ENCODE data around the gene ARHGAP42. TPM values are rescaled to one million over a fixed set of nuclear protein-coding genes. Genes with fewer than 3 reads are reported as not detected.

Gene ARHGAP42
- total RNA-seq, 4 donors from 2014 or later, result 21.8 to 55.7 (median 35.9) TPM

DNA sequence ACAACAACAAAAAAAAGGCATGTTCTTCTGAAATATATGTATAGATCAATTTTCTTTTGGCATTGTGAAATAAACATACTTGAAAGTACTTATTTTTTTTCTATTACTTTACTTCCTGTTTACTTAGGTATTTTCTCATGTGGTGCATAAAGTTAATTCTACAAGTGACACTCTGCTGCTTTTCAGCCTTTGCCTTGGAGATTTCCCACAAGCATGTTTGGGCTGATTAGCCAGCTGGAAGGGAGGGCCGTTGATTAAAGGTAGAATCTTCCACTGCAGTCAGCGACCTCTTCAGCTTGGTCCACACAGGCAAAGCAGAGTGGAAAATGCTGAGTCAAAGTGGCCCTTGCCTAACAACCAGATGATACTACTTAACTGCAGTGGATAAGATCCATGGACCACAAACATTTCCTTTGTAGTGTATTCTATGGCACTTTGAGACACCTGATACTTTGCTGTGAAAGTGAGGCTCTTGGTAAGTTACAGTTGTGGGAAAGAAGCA lies 176.0 kb downstream of the ARHGAP42 start:
- intact Hi-C loops (cut with DNase I), result no loop called here
- TF ChIP-seq, protein P1, sequence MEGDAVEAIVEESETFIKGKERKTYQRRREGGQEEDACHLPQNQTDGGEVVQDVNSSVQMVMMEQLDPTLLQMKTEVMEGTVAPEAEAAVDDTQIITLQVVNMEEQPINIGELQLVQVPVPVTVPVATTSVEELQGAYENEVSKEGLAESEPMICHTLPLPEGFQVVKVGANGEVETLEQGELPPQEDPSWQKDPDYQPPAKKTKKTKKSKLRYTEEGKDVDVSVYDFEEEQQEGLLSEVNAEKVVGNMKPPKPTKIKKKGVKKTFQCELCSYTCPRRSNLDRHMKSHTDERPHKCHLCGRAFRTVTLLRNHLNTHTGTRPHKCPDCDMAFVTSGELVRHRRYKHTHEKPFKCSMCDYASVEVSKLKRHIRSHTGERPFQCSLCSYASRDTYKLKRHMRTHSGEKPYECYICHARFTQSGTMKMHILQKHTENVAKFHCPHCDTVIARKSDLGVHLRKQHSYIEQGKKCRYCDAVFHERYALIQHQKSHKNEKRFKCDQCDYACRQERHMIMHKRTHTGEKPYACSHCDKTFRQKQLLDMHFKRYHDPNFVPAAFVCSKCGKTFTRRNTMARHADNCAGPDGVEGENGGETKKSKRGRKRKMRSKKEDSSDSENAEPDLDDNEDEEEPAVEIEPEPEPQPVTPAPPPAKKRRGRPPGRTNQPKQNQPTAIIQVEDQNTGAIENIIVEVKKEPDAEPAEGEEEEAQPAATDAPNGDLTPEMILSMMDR (IDR thresholded peaks at IDR 0.05), result no peak
- no peak for TF ChIP-seq POLR2A (IDR thresholded peaks at IDR 0.05)
- WGBS, 2 donors, result 9 to 19% methylated on average over 2 of the region's 2 CpGs
- H3K27ac ChIP-seq, result peak overlapping the region in 2 of 3 donors; percentile 28 to 36
- H3K9me3 ChIP-seq, result no peaks in the 10 kb centered on the region
- peaks cover 12 to 16% of the 10 kb centered on the region in 2 donors for H3K4me1 ChIP-seq
- H3K27me3 ChIP-seq, result no peaks in the 10 kb centered on the region
- DNase-seq, result peak; percentile 55 to 59
- no peaks in the 10 kb centered on the region for H3K36me3 ChIP-seq
- H3K4me3 ChIP-seq (replicated peaks in 1 of 3), result no peak overlapping the region

DNA sequence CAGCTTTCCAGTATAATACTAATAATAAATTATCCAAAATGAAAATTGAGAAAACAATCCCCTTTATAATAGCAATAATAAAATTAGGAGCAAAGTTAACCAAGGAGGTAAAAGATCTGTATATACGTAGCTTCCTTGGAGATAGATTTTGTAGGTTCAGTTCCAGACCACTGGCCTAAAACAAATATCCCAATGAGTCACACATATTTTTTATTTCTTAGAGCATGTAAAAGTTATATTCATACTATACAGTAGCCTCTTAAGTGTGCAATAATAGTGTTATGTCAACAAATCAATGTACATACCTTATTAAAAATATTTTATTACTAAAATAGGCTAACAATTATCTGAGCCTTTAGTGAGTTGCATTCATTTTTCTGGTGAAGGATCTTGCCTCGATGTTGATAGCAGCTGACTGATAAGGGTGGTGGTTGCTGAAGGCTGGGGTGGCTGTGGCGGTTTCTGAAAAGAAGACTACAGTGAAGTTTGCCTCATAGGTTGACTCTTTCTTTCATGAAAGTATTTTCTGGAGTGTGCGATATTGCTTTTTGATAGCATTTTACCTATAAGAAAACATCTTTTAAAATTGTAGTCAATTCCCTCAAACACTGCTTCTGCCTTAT lies 178.5 kb downstream of the ARHGAP42 start:
- intact Hi-C loops (cut with DNase I), result no loop called here
- DNase-seq, result no peak
- TF ChIP-seq POLR2A (IDR thresholded peaks at IDR 0.05), result no peak
- TF ChIP-seq, protein P1 (IDR thresholded peaks at IDR 0.05), result no peak
- H3K4me3 ChIP-seq (replicated peaks in 1 of 3), result no peak overlapping the region
- H3K27me3 ChIP-seq, result no peaks in the 10 kb centered on the region
- 71 to 85% methylated on average over 4 of the region's 4 CpGs for WGBS, 2 donors
- H3K4me1 ChIP-seq, result peaks cover 12 to 16% of the 10 kb centered on the region in 2 donors
- H3K27ac ChIP-seq, result no peak overlapping the region
- no peaks in the 10 kb centered on the region for H3K36me3 ChIP-seq
- H3K9me3 ChIP-seq, result no peaks in the 10 kb centered on the region

DNA sequence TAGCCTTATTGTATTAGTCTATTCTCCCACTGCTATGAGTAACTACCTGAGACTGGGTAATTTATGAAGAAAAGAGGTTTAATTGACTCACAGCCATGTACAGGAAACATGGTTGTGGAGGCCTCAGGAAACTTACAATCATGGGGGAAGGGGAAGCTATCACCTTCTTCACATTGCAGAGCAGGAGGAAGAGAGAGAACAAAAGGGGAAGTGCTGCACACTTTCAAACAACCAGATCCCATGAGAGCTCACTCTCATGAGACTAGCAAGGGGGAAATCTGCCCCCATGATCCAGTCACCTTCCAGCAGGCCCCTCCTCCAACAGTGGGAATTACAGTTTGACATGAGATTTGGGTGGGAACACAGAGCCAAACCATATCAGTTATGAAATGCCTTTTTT lies 179.4 kb downstream of the ARHGAP42 start:
- TF ChIP-seq, protein P1 (IDR thresholded peaks at IDR 0.05), result no peak
- no peak for TF ChIP-seq POLR2A (IDR thresholded peaks at IDR 0.05)
- H3K4me1 ChIP-seq, result peaks cover 12 to 16% of the 10 kb centered on the region in 2 donors
- intact Hi-C loops (cut with DNase I), result no loop called here
- no peak overlapping the region for H3K27ac ChIP-seq
- H3K36me3 ChIP-seq, result no peaks in the 10 kb centered on the region
- H3K9me3 ChIP-seq, result no peaks in the 10 kb centered on the region
- H3K4me3 ChIP-seq (replicated peaks in 1 of 3), result no peak overlapping the region
- no peaks in the 10 kb centered on the region for H3K27me3 ChIP-seq
- DNase-seq, result no peak

DNA sequence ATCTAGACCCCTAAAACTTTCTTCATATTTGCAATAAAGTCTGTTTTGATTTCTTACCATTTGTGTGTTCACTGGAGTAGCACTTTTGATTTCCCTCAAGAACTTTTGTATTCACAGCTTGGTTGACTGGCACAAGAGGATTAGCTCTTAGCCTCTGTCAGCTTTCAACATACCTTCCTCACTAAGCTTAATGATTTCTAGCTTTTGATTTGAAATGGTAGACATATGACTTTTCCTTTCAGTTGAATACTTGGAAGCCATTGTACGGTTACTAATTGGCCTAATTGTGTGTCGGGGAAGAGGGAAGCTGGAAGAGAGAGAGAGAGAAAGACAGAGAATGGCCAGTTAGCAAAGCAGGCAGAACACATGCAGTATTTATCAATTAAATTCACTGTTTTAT lies 180.5 kb downstream of the ARHGAP42 start:
- no peak for TF ChIP-seq POLR2A (IDR thresholded peaks at IDR 0.05)
- no peaks in the 10 kb centered on the region for H3K36me3 ChIP-seq
- no peaks in the 10 kb centered on the region for H3K27me3 ChIP-seq
- H3K4me1 ChIP-seq, result peaks cover 12 to 16% of the 10 kb centered on the region in 2 donors
- H3K9me3 ChIP-seq, result no peaks in the 10 kb centered on the region
- DNase-seq, result no peak
- no peak overlapping the region for H3K4me3 ChIP-seq (replicated peaks in 1 of 3)
- 45 to 56% methylated on average over 2 of the region's 2 CpGs for WGBS, 2 donors
- H3K27ac ChIP-seq, result no peak overlapping the region
- intact Hi-C loops (cut with DNase I), result no loop called here

DNA sequence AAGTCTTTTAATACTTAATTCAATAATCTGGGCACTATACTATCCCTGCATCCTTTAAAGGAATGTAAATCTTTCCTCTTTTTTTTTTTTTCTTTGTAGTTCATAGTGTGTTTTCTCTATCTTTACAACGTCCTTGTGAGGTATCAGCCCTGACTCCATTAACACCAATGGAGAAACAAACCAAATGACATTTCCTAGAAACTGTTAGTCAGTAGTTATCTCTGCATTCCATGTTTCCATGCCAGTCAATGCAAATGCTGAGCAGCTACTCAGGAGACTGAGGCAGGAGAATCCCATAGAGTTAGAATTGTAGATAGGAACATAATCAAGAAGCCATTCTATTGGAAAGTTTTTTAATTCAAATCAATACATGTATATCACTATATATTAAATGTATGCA lies 182.2 kb downstream of the ARHGAP42 start:
- intact Hi-C loops (cut with DNase I), result no loop called here

More for the DNA sequence above, 182.2 kb downstream of the ARHGAP42 start:
- Histone ChIP-seq H3K27me3 (no peaks in the 10 kb centered on the region), H3K4me1 (peaks cover 4 to 10% of the 10 kb centered on the region in 2 donors), H3K9me3 (no peaks in the 10 kb centered on the region), H3K36me3 (no peaks in the 10 kb centered on the region), H3K27ac (no peak overlapping the region), H3K4me3 (replicated peaks in 1 of 3) (no peak overlapping the region)
- TF ChIP-seq POLR2A (IDR thresholded peaks at IDR 0.05), result no peak
- TF ChIP-seq, protein P1 (IDR thresholded peaks at IDR 0.05), result no peak
- no peak for DNase-seq
- 88 to 98% methylated on average over 1 of the region's 1 CpG for WGBS, 2 donors
